Neural cell (in vitro differentiated cells): Measurements from ENCODE around the gene SYF2. TPM values are rescaled to one million over a fixed set of nuclear protein-coding genes. Genes with fewer than 3 reads are reported as not detected.

Source experiments
- H2AFZ ChIP-seq: fragments of 200-600, 300-800 bp; sonication (generic), shearing (Covaris generic); 2 replicates; pipeline ENCODE4 v1.6.0; 2014; ENCODE audit warnings: low read depth, mild to moderate bottlenecking, antibody characterized with exemption, low read length, moderate library complexity
- H3F3A ChIP-seq: fragments of 200-600 bp; shearing (Covaris generic); 2 replicates; pipeline ENCODE4 v1.6.1; 2016; ENCODE audit warnings: mild to moderate bottlenecking, moderate library complexity, mixed read lengths, antibody characterized with exemption, low read length; ENCODE audit not compliant: insufficient read depth, poor library complexity, severe bottlenecking
- H3K27ac ChIP-seq: fragments of 200-600, 300-800 bp; sonication (generic), shearing (Covaris generic); 2 replicates; pipeline ENCODE4 v1.5.1; 2014; ENCODE audit warnings: mild to moderate bottlenecking, low read length, moderate library complexity
- H3K27me3 ChIP-seq: fragments of 300-800, 200-600 bp; sonication (generic), shearing (Covaris generic); 2 replicates; pipeline ENCODE4 v1.6.0; 2014; ENCODE audit warnings: mild to moderate bottlenecking, low read depth, low read length, moderate library complexity; ENCODE audit not compliant: insufficient read depth
- H3K36me3 ChIP-seq: fragments of 300-800, 200-600 bp; sonication (generic), shearing (Covaris generic); 2 replicates; pipeline ENCODE4 v1.5.1; 2014; ENCODE audit warnings: mild to moderate bottlenecking, antibody characterized with exemption, low read length, moderate library complexity; ENCODE audit not compliant: insufficient read depth
- H3K4me2 ChIP-seq: fragments of 300-800, 200-600 bp; sonication (generic), shearing (Covaris generic); 2 replicates; pipeline ENCODE4 v1.6.0; 2014; ENCODE audit warnings: mild to moderate bottlenecking, low read length
- H3K4me3 ChIP-seq: fragments of 300-800, 200-600 bp; sonication (generic), shearing (Covaris generic); 2 replicates; pipeline ENCODE4 v1.5.1; 2014; ENCODE audit warnings: mild to moderate bottlenecking, low read length, moderate library complexity
- H3K79me2 ChIP-seq: fragments of 200-600 bp; shearing (Covaris generic); replicated peaks from 2 replicates; pipeline ENCODE4 v1.6.0; 2014; ENCODE audit warnings: mild to moderate bottlenecking, low read length, moderate library complexity; ENCODE audit not compliant: insufficient read depth
- H3K9ac ChIP-seq: fragments of 300-800, 200-600 bp; sonication (generic), shearing (Covaris generic); 2 replicates; pipeline ENCODE4 v1.6.1; 2016; ENCODE audit warnings: mild to moderate bottlenecking, low read length, mixed read lengths
- H3K9me2 ChIP-seq: fragments of 200-600 bp; shearing (Covaris generic); 2 replicates; pipeline ENCODE4 v1.6.1; 2016; ENCODE audit warnings: mild to moderate bottlenecking, low read length, mixed read lengths; ENCODE audit not compliant: insufficient read depth
- H3K9me3 ChIP-seq: fragments of 200-600, 300-800 bp; sonication (generic), shearing (Covaris generic); 2 replicates; pipeline ENCODE4 v1.6.1; 2016; ENCODE audit warnings: mild to moderate bottlenecking, mixed run types, low read length, moderate library complexity, mixed read lengths
- H4K20me1 ChIP-seq: fragments of 200-600 bp; shearing (Covaris generic); 2 replicates; pipeline ENCODE4 v1.6.1; 2016; ENCODE audit warnings: mild to moderate bottlenecking, mixed run types; ENCODE audit not compliant: insufficient read depth
- CTCF ChIP-seq: fragments of 450-650 bp; IDR thresholded peaks from 2 replicates; pipeline ENCODE4 v1.5.1; 2014; ENCODE audit warnings: antibody characterized with exemption, mild to moderate bottlenecking, moderate library complexity; ENCODE audit not compliant: poor library complexity, severe bottlenecking
- EP300 ChIP-seq: fragments of 450-650 bp; conservative IDR thresholded peaks from 2 replicates; pipeline ENCODE4 v1.6.1; 2014; ENCODE audit warnings: antibody characterized with exemption, mild to moderate bottlenecking, moderate library complexity; ENCODE audit not compliant: poor library complexity, severe bottlenecking
- EZH2 ChIP-seq: fragments of 200-600, 300-800 bp; shearing (Covaris generic), sonication (generic); IDR thresholded peaks from 2 replicates; pipeline ENCODE4 v1.6.1; 2014; ENCODE audit warnings: antibody characterized with exemption, low read length, borderline replicate concordance, mild to moderate bottlenecking; ENCODE audit not compliant: insufficient read depth, poor library complexity, severe bottlenecking
- MXI1 ChIP-seq: fragments of 450-650 bp; conservative IDR thresholded peaks from 2 replicates; pipeline ENCODE4 v1.6.1; 2014; ENCODE audit warnings: antibody characterized with exemption, mild to moderate bottlenecking; ENCODE audit not compliant: poor library complexity, severe bottlenecking
- POLR2AphosphoS5 ChIP-seq: IDR thresholded peaks from 2 replicates; pipeline ENCODE4 v1.6.1; 2012
- RAD21 ChIP-seq: fragments of 450-650 bp; conservative IDR thresholded peaks from 2 replicates; pipeline ENCODE4 v1.6.1; 2014; ENCODE audit warnings: antibody characterized with exemption, mild to moderate bottlenecking, moderate library complexity
- REST ChIP-seq: IDR thresholded peaks from 2 replicates; pipeline ENCODE4 v1.6.1; 2012; ENCODE audit warnings: borderline replicate concordance
- SMC3 ChIP-seq: fragments of 450-650 bp; conservative IDR thresholded peaks from 2 replicates; pipeline ENCODE4 v1.6.1; 2014; ENCODE audit warnings: antibody characterized with exemption, mild to moderate bottlenecking, moderate library complexity; ENCODE audit not compliant: poor library complexity
- TAF1 ChIP-seq: IDR thresholded peaks from 2 replicates; pipeline ENCODE4 v1.6.1; 2012; ENCODE audit warnings: low read depth
- polyA plus RNA-seq: library from polyadenylated mRNA; depleted of rRNA; stranded (reverse); fragments of >200 nt; gene quantifications from 2 replicates; pipeline ENCODE4 v1.2.3, GENCODE V29; 2014

SYF2 gene
- polyA plus RNA-seq, 1 donor from 2014 or later, result 94.1 TPM

- Histone ChIP-seq H3K36me3 (no peaks in the 10 kb centered on the region), H3K27ac (no peak overlapping the region), H3K4me3 (no peak overlapping the region), H3K79me2 (no peaks in the 10 kb centered on the region), H3K9me3 (no peaks in the 10 kb centered on the region), H3F3A (no peaks in the 10 kb centered on the region), H3K9me2 (no peaks in the 10 kb centered on the region), H3K9ac (no peak overlapping the region), H3K4me2 (no peak overlapping the region), H2AFZ (no peak overlapping the region), H4K20me1 (no peaks in the 10 kb centered on the region), H3K27me3 (no peaks in the 10 kb centered on the region)
- TF ChIP-seq TAF1 (no peak), CTCF (no peak), SMC3 (no peak), EP300 (no peak), POLR2AphosphoS5 (no peak)
Observed at GRCh38 chr1:25223471-25223870, 8.8 kb downstream of the SYF2 start.

DNA sequence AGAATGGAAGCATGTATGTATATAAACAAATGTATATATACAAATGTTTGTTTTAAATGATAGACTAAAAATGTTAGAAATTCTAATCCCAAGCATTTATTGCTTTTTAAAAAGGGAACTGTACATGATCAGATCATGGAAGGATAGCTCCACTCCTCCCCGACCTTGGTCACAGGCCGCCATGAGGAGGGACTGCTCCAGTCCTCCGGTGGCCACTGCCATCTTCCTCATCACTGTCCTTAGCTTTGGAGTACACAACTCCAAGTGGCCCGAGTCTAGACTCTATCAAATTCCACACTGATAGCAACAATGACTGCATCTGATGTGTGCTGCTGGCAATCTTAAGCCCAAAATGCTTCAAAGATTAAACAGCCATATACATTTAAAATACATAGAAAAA is 9.7 kb downstream of the SYF2 start:
- H4K20me1 ChIP-seq, result no peaks in the 10 kb centered on the region
- no peak overlapping the region for H3K4me2 ChIP-seq
- H3K36me3 ChIP-seq, result no peaks in the 10 kb centered on the region
- no peaks in the 10 kb centered on the region for H3K9me2 ChIP-seq
- no peaks in the 10 kb centered on the region for H3K27me3 ChIP-seq
- no peaks in the 10 kb centered on the region for H3K79me2 ChIP-seq
- H3K4me3 ChIP-seq, result no peak overlapping the region
- H3K9ac ChIP-seq, result no peak overlapping the region
- H3K9me3 ChIP-seq, result no peaks in the 10 kb centered on the region
- no peak overlapping the region for H2AFZ ChIP-seq
- H3K27ac ChIP-seq, result no peak overlapping the region
- TF ChIP-seq MXI1, result no peak
- no peak for TF ChIP-seq CTCF
- no peak for TF ChIP-seq TAF1
- TF ChIP-seq REST, result no peak
- TF ChIP-seq EP300, result no peak
- no peak for TF ChIP-seq SMC3
- TF ChIP-seq EZH2, result no peak
- no peak for TF ChIP-seq POLR2AphosphoS5
- no peak for TF ChIP-seq RAD21
- no peaks in the 10 kb centered on the region for H3F3A ChIP-seq
